HG03520 (cell line): ENCODE measurements around the gene PGM2.

ENCODE experiments used
- ATAC-seq: cut with Tn5 transposase; IDR thresholded peaks from one replicate; pipeline ENCODE4 v1.9.1; 2021; ENCODE audit warnings: mild to moderate bottlenecking, moderate library complexity; ENCODE audit not compliant: unreplicated experiment

Gene PGM2

DNA sequence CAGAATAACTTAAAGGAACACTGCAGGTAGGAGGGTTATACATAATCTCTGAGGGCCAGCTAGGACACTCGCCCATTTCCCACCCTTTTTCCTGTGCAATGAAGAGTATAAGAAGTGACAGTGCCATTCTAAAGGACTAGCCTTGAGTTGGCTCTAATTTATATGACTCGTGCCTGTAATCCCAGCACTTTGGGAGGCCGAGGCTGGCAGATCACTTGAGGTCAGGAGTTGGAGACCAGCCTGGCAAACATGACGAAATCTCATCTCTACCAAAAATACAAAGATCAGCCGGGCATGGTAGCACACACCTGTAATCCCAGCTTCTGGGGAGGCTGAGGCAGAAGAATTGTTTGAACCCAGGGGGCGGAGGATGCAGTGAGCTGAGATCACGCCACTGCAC, 68.8 kb downstream of the PGM2 start:
- ATAC-seq, result no peak

DNA sequence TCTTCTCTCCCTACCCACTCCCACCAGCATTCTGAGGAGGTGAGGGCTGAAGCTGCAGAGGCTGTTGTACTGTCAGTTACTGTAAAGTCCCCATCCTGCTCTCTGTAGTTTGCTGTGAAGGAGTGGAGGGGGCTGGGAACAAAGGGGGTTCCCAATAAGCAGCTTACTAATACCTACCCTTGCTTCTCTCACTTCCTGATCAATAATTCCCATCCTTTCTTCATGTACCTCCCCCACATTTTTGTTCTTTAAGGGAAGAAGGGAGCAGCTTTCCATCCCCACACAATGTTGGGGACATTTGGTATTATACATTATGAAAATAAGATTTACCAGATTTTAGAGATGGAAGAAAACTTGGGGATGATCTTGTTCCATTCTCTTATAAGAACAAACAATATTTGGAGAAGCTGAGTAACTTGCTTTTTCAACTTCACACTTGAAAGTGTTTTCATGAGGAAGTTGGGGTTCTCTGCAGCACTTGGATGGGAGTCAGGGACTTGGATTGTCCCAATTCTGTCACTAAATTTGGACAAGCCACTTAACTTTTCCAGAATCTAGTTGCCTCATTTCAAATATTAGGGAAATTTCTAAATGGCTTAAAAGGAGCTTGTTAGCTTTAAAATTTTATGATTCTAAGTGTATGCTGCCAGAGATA, 69.8 kb downstream of the PGM2 start:
- ATAC-seq, result no peak

DNA sequence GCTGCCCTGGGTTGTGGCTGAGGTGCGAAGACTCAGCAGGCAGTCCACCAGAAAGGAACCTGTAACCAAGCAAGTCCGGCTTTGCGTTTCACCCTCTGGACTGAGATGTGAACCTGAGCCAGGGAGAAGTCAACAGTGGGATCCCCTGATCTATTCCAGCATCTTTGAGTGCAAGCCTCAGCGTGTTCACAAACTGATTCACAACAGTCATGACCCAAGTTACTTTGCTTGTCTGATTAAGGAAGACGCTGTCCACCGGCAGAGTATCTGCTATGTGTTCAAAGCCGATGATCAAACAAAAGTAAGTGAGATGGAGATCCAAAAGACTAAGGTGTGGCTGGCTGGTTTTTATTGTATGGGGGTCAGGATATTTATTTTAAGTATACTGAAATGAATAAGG, 75.7 kb downstream of the PGM2 start:
- ATAC-seq, result no peak

DNA sequence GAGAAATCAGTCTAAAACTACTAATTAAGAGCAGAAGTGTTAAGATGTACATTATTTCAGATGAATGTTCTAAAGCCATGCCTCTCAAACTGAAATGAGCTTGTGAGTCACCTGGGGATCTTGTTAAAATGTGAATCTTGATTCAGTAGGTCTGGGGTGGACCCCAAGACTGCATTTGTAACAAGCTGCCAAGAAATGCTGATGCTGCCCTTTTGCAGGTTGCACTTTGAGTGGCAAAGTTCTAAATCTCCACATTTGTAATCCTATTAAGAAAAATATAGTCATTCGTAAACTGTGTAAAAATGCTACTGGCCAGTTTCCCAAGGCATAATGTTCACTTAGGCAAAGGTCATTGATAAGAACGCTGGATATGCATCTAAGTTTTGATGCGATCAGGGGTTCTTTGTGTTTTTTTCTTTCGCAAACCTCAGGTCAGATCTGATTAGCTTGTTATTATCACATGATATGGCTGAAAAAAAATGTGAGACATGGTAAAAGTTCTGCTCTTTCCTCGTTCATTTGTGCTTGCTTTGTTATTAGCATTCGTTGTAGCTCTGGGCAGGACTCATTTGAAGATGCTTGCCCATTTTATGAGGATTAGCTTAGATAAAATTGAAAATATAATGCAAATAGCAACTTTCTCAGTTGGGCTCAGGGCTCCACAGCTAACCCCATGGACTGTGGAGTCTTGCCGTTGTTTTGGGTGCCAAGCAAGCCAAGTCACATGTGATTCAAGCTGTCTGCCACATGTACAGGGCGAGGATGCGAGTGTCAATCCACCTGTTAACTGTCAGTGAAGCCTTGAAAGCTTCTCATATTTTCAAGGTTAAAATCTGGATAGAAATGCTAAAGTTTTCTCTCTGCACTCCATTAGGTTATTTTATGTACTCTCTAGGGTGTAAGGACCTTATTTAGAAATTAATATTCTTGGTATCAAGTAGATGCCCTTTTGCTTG, 76.5 kb downstream of the PGM2 start:
- ATAC-seq, result no peak

DNA sequence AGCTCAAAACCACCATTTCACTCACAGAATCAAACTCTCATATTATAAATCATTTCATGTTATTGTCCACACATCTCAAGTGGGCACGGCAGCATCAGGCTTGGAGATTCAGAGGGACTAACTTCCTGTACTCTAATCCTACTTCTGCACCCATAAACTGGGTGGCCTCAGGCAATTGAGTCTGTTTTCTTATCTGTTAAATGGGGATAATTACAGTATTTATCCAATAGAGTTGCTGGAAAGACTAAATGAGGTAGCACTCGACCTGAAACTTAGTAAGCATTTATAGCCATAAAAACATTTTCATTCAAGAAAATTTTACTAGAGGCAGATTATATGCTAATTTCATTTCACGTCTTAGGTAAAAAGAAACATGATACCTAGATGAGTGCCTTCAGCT, 77.4 kb downstream of the PGM2 start:
- no peak for ATAC-seq

DNA sequence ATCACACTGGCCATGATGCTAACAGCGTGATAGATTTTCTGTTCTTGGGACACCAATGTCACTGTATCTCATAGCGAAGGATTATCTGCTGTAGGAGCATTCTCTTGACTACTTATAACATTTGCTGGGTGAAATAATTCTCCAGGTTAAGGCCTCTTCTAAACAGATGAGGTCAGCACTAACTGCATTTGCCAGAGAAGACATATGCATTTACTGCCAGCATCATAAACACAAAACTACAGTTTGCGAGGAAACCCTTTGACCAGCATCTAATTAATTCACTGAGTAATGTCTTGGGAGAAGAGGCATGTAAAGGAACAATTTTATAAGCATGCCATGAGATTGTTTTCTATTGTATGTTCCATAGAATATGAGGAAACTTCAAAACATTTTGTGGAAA, 78.3 kb downstream of the PGM2 start:
- no peak for ATAC-seq

DNA sequence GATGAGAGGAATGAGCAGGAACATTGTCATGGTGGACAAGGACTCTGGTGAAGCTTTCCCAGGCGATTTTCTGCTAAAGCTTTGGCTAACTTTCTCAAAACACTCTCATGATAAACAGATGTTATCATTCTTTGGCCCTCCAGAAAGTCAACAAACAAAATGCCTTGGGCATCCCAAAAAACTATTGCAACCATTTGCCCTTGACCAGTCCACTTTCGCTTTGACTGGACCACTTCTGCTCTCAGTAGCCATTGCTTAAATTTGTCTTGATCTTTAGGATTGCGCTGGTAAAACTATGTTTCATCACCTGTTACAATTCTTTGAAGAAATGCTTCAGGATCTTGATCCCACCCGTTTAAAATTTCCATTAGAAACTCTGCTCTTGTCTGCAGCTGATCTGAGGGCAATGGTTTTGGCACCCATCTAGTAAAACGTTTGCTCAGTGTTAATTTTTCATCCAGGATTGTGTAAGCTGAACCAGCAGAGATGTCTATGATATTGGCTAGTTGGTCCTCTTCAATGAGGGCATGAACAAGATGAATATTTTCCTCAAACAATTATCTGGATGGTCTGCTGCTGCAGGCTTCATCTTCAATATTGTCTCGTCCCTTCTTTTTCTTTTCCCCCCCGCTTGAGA, 79.2 kb downstream of the PGM2 start:
- no peak for ATAC-seq

DNA sequence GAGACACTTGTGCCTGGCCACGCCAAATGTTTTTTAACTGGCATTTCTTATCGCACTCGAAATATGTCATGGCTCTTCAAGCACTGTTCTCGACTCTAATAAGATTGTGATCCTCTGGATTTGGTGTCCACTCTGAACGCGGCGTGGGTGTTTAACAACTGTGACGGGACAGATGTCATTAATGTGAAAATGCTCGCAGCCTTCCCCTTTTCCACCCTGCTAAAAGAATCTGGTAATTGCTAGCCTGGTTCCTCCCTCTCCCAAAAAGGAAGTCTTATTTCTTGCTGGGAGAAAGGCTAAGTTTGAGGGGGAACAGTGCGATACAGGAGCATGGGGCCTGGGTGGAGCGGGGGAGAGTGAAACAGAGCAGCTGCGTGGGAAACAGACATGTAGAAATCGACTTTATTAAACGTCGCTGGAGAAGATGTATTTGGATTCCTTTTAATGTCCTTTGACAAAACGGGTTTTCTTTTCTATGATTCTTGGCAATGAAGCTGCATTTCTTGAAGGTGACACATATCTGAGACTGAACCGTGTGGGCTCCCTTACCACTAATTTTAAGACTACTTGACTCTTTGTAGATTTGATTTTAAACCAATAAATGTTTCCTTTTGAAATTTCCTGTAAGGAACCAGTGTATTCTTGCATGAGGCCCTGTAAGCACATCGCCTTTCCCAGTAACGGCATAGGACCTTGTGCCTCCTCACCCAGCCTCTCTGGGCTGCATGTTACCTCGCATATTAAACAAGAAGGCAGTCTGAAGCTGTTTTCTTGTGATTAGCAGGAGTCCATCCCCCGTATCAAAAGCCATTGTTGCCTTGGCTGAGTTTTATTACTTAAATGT, 82.2 kb downstream of the PGM2 start:
- ATAC-seq, result no peak

DNA sequence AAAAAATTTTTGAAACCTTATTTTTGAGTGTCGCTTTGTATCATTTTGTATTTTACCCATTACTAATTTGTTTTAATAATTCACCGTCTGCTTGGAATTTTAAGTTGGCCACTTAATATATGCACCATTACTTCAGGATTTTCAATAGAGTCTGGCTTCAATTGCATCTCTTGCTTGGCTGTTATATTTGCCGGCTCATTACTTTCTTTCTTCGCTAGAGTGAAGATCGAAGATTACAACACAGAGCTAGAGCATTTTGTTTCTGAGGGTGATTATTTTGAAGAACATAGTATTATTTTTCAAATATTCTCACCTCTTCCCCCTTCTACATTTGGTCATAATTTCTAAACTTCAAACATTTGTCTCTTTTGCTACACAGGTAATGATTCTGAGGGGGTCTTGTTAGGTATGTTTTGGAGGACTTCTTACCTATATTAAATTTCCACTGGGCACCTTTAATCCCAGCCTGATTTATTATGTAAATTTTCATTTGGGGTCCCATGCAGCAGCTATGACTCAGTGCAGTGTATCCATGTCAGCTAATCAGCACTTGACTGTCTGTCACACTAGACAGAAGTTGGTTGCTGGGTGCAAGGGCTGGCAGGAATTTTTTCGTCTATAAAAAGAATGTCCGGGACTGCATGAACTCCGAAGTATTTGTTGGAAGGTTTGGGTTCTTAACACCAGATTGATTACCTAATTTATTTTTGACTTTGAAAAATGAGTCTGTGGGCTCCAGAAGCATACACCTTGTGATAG, 83.0 kb downstream of the PGM2 start:
- ATAC-seq, result no peak

DNA sequence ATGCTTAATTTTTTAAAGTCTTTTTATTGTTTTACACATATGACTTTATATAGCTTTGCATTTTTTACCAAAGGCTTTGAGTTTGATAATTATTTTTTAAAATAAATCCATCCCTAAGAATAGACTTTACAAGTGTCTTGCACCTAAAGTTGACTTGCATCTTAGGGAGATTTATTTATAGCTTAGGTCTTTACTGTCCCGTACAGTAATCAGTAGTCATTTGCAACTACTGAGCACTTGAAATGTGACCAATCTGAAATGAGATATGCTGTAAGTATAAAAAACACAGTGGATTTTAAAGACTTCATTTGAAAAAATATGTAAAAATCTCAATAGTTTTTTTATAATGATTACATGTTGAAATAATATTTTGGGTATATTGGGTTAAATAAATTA, 83.6 kb downstream of the PGM2 start:
- no peak for ATAC-seq
